ENCODE measurements around the gene LRRC36. TPM values are rescaled to one million over a fixed set of nuclear protein-coding genes. Genes with fewer than 3 reads are reported as not detected.

LRRC36 gene
- total and polyA plus RNA-seq, 10 donors = 0.46 to 2.3 (median 0.74) TPM; not detected in 3

GRCh38 chr16:67278773-67279295, 47.8 kb upstream of the LRRC36 start:
- DNase-seq = no peak
- H3K36me3 ChIP-seq = peaks cover 0 to 25% (median 0%) of the 10 kb centered on the region in 6 donors
- intact Hi-C loops (cut with DNase I; ENCODE audit: low total_unique reads) = no loop called here
- H3K4me3 ChIP-seq = peak overlapping the region; percentile 51 to 83 (median 66)
- no peaks in the 10 kb centered on the region for H3K9me3 ChIP-seq
- no peaks in the 10 kb centered on the region for H3K27me3 ChIP-seq (replicated peaks in 1 of 7)
- 2 to 3% (median 2%) methylated on average over 11 to 42 of the region's 42 CpGs; no CpG with 5 or more reads in 1 of the 5 donors for WGBS, 5 donors
- H3K4me1 ChIP-seq = peaks cover 11 to 33% (median 25%) of the 10 kb centered on the region in 6 donors
- peak overlapping the region in 7 of 8 donors; percentile 48 to 80 (median 68) for H3K27ac ChIP-seq
- TF ChIP-seq, protein P1, sequence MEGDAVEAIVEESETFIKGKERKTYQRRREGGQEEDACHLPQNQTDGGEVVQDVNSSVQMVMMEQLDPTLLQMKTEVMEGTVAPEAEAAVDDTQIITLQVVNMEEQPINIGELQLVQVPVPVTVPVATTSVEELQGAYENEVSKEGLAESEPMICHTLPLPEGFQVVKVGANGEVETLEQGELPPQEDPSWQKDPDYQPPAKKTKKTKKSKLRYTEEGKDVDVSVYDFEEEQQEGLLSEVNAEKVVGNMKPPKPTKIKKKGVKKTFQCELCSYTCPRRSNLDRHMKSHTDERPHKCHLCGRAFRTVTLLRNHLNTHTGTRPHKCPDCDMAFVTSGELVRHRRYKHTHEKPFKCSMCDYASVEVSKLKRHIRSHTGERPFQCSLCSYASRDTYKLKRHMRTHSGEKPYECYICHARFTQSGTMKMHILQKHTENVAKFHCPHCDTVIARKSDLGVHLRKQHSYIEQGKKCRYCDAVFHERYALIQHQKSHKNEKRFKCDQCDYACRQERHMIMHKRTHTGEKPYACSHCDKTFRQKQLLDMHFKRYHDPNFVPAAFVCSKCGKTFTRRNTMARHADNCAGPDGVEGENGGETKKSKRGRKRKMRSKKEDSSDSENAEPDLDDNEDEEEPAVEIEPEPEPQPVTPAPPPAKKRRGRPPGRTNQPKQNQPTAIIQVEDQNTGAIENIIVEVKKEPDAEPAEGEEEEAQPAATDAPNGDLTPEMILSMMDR (IDR thresholded peaks at IDR 0.05 in 8 of 11, conservative IDR thresholded peaks at IDR 0.05 in 3 of 11) = no peak
- TF ChIP-seq POLR2A (IDR thresholded peaks at IDR 0.05) (no peak), POLR2AphosphoS5 (IDR thresholded peaks at IDR 0.05) (peak in 1 of 3 donors; percentile 32)

- DNase-seq = peak; percentile 96
- TF ChIP-seq POLR2AphosphoS5 (IDR thresholded peaks at IDR 0.05) (peak; percentile 52 to 66 (median 58)), POLR2A (IDR thresholded peaks at IDR 0.05) (no peak)
- TF ChIP-seq, protein P1 (IDR thresholded peaks at IDR 0.05 in 8 of 11, conservative IDR thresholded peaks at IDR 0.05 in 3 of 11) = peak in 9 of 11 experiments; percentile 29 to 96 (median 90)
- intact Hi-C loops (cut with DNase I; ENCODE audit: low total_unique reads) = no loop called here
- WGBS, 5 donors = 27 to 67% (median 35%) methylated on average over 13 to 83 of the region's 83 CpGs
- H3K27ac ChIP-seq = peak within 1 kb of the TSS in 7 of 8 donors; percentile 48 to 80 (median 68)
- H3K9me3 ChIP-seq = no peaks in the 10 kb centered on the region
- peaks cover 11 to 38% (median 25%) of the 10 kb centered on the region in 6 donors for H3K4me1 ChIP-seq
- H3K27me3 ChIP-seq (replicated peaks in 1 of 7) = no peaks in the 10 kb centered on the region
- H3K36me3 ChIP-seq = peaks cover 0 to 25% (median 0%) of the 10 kb centered on the region in 6 donors
- H3K4me3 ChIP-seq = peak within 1 kb of the TSS; percentile 51 to 83 (median 66)
Observed at GRCh38 chr16:67279296-67280089, 47.1 kb upstream of the LRRC36 start, which contains the start of gene PLEKHG4. PLEKHG4 (plus strand) TSS chr16:67279532; CDS start chr16:67280045, 513 bp downstream.

GRCh38 chr16:67280090-67281015, 46.3 kb upstream of the LRRC36 start:
- WGBS, 5 donors = 87 to 96% (median 92%) methylated on average over 11 to 15 of the region's 15 CpGs

More at GRCh38 chr16:67280090-67281015, 46.3 kb upstream of the LRRC36 start:
- Histone ChIP-seq H3K27ac (no peak overlapping the region), H3K4me3 (peak overlapping the region in 3 of 8 donors; percentile 51 to 83 (median 73)), H3K4me1 (peaks cover 11 to 44% (median 25%) of the 10 kb centered on the region in 6 donors), H3K36me3 (peaks cover 0 to 22% (median 0%) of the 10 kb centered on the region in 6 donors), H3K27me3 (replicated peaks in 1 of 7) (no peaks in the 10 kb centered on the region), H3K9me3 (no peaks in the 10 kb centered on the region)
- peak; percentile 69 for DNase-seq
- intact Hi-C loops (cut with DNase I; ENCODE audit: low total_unique reads) = no loop called here
- TF ChIP-seq POLR2AphosphoS5 (IDR thresholded peaks at IDR 0.05) (no peak), POLR2A (IDR thresholded peaks at IDR 0.05) (no peak)
- TF ChIP-seq, protein P1 (IDR thresholded peaks at IDR 0.05 in 8 of 11, conservative IDR thresholded peaks at IDR 0.05 in 3 of 11) = no peak
